Choroid plexus epithelial cell (primary cell): Measurements from ENCODE around the gene BCAS3.

ENCODE experiments used
- DNase-seq: peaks from one replicate; pipeline ENCODE4 v3.0.0-alpha.2; 2010; ENCODE audit warnings: low read depth
- H3K4me3 ChIP-seq: 2 replicates; pipeline ENCODE4 v1.5.1; 2011; ENCODE audit warnings: low read depth, mild to moderate bottlenecking, control low read depth, low read length, moderate library complexity
- CTCF ChIP-seq: conservative IDR thresholded peaks from 2 replicates; pipeline ENCODE4 v1.5.1; 2011; ENCODE audit warnings: low read depth, mild to moderate bottlenecking, control low read depth, inconsistent platforms, low read length, moderate library complexity

BCAS3 gene

GRCh38 chr17:61385577-61386236 lies 708.1 kb downstream of the BCAS3 start:
- no peak overlapping the region for H3K4me3 ChIP-seq
- no peak for DNase-seq
- TF ChIP-seq CTCF = no peak

DNA sequence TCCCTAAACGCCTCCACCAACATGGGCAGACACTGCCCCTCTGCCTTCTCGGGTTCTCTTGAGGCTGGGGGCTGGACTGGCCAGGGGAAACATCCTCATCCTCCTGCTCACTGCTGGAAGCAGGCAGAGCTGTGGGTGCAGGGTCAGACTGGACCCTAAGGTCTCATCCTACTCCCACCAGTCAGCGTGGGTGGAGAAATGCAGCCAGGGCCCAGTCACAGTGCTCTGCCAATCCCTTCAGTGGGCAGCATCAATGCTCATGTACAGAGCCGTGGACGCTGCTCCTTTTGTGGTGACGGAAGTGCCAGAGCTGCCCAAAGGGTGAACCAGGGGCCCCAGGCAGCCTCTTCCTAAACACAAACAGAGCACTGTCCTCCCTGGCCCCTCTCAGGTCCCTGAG lies 708.6 kb downstream of the BCAS3 start:
- TF ChIP-seq CTCF = no peak
- H3K4me3 ChIP-seq = no peak overlapping the region
- DNase-seq = no peak

DNA sequence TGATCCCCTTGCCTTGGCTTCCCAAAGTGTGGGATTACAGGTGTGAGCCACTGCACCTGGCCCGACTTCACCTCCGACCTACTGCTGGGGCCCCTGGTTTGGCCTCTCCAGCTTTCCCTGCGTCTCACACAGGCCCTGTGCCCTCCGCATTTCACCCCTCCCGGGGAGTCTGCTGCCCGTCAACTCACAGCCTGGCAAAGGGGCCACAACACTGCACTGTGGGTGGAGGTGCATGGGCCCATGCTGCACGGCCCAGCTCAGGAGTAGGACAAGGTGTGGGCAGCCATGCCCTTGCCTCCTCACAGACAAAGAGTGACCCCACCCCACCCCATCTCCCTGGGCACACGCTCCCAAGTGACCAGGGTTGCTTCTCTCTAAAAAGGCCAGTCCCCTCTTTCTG lies 709.4 kb downstream of the BCAS3 start:
- no peak for TF ChIP-seq CTCF
- no peak for DNase-seq
- H3K4me3 ChIP-seq = no peak overlapping the region

DNA sequence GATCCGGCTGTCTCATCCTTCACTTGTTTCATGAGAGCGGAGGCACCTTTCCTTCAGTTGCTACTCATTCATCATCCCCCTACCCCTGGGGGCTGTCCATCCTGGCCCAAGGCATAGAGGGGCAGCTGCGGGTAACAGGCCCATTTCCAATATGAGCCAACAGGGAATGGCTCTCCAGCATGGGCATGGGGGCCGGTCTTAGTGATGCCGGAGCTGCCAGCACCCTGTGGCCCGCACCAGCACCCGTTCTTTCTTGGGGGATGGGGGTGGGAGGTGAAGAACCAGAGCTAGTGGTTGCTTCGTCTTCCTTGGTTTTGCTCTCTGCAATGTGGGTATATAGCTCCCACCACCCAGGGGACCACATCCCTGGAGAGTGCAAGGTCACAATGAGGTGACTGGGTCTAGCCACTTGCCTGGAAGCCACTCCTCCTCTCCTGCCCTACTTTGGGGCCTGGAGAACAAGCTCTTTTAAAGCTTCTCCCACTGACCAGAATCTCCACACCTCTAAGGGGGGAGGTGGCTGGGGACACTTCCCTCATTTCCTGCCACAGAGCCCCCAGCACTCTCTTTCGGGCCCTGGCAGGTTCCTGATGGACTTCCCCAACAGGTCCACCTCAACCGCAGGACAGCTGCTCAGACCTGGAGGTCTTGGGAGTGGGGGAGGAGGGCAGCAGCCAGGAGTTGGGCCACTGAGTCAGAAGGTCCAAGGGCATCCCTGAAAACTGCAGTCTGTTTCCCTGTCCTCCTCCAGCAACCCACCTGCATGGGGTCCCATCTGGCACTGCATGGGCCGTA lies 710.1 kb downstream of the BCAS3 start:
- H3K4me3 ChIP-seq = no peak overlapping the region
- DNase-seq = no peak
- no peak for TF ChIP-seq CTCF

DNA sequence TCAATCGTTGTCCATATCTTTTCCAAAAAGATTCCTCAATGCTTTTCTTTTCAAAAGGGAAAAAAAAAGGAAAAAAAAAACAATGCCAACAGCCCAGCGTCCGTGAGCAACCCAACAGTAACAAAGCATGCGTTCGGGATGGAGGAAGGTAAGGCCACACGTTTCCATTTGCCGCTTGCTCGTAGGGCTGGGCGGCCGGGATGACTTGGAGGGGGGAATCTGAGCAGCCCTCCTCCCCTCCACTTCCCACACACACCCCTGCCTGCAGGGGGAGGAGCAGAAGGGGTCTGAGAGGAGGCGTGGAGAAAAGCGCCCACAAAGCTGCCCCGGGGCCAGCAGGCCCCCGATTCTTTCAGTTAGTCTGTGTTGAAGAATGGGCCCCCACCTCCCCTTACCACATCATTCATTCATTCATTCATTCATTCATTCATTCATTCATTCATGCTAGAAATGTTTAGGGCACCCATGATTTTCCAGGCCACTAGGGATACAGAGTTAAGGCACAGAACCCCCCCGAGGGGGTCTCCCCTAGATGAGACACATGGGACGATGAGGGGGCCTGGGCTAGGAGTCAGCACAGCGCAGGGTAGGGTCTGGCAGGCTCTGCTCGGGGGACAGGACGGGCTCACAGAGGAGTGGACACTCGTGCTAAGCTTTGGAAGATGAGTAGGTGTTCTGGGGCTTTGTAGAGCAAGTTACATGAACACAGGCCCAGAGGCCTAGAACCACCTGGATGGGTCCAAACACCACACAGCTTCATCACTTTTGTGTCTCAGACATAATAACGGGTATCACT lies 711.1 kb downstream of the BCAS3 start:
- no peak for DNase-seq
- H3K4me3 ChIP-seq = no peak overlapping the region
- no peak for TF ChIP-seq CTCF

- TF ChIP-seq CTCF = peak; percentile 97
- peak; percentile 63 for DNase-seq
- H3K4me3 ChIP-seq = no peak overlapping the region
These were observed 712.2 kb downstream of the BCAS3 start for GRCh38 chr17:61389670-61390478.
